ENCODE results near the gene PCDH9. TPM values are rescaled to one million over a fixed set of nuclear protein-coding genes. Genes with fewer than 3 reads are reported as not detected.
"Not testable (repeated sequence)": the region's sequence is repeated elsewhere in the genome, so short reads cannot be mapped to it uniquely, and the experiment has no call there.

Gene PCDH9
- total and polyA plus RNA-seq, 2 experiments from 2014 or later, result 0.56 to 0.76 TPM

DNA sequence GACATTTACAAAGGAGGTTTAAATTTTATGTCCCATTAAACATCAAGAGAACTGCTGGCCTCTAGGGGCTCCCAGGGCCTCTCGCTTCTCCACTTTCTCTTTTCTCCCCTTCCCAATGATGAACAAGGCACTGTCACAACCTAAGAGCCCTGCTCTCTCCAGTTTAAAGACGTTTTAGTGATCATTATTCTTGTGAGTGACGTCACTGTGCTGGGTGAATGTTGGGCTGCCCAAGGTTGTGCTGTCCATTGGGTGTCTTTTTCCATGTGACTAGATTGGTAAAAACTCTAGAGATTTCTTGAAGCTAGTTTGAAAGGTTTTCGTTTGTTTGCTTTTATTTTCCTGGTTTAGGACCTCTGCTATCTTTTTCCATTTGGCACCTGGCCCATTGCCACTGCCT lies 602.6 kb downstream of the PCDH9 start:
- no peaks in the 10 kb centered on the region for H3K27me3 ChIP-seq (replicated peaks; ENCODE audit: insufficient read depth)
- H3K27ac ChIP-seq, result no peak overlapping the region
- 11 to 13% methylated on average over 4 of the region's 4 CpGs for WGBS, 2 experiments (ENCODE audit: low coverage in 1 of 2, low lambda C conversion rate in 2 of 2, missing lambda C conversion rate in 2 of 2)
- in situ Hi-C loops (cut with MboI), result no loop called here
- H3K4me1 ChIP-seq (ENCODE audit: insufficient read depth), result no peaks in the 10 kb centered on the region
- H3K36me3 ChIP-seq (ENCODE audit: low read depth), result no peaks in the 10 kb centered on the region
- no peaks in the 10 kb centered on the region for H3K79me2 ChIP-seq (ENCODE audit: insufficient read depth)
- H3K9me2 ChIP-seq (ENCODE audit: insufficient read depth), result no peaks in the 10 kb centered on the region
- H3F3A ChIP-seq (ENCODE audit: insufficient read depth), result no peaks in the 10 kb centered on the region
- no peaks in the 10 kb centered on the region for H4K20me1 ChIP-seq (ENCODE audit: insufficient read depth)
- H3K4me2 ChIP-seq (ENCODE audit: unreplicated experiment), result no peak overlapping the region
- no peak overlapping the region for H2AFZ ChIP-seq
- TF ChIP-seq EZH2phosphoT487 (IDR thresholded peaks at IDR 0.05; ENCODE audit: insufficient read depth, low read depth) (no peak), EZH2 (IDR thresholded peaks at IDR 0.05; ENCODE audit: insufficient read depth, poor library complexity, severe bottlenecking) (no peak)
- peaks cover 4% of the 10 kb centered on the region for H3K9me3 ChIP-seq (ENCODE audit: low read depth)
- no peak overlapping the region for H3K4me3 ChIP-seq
- no peak for DNase-seq
- no peak overlapping the region for H3K9ac ChIP-seq

DNA sequence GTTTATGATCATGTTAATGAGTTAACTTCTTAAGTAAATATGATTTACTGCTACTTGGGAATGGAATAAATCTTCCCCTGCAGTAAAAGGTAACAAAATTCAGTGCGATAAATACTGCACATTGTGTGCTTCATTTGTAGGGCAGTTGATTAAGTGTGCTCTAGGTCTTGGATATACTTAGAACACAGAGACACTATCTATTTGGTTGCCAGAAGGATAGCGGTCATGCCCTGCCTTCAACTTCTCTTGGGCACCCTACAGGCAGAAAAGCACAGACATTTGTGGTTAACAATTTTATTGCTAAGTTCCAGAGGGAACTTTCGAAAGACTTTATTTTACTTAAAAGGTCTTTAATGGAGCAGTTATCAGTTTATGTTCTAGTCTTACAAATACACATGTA lies 605.8 kb downstream of the PCDH9 start:
- Histone ChIP-seq H4K20me1 (ENCODE audit: insufficient read depth) (no peaks in the 10 kb centered on the region), H3K9me2 (ENCODE audit: insufficient read depth) (no peaks in the 10 kb centered on the region), H3K4me2 (ENCODE audit: unreplicated experiment) (no peak overlapping the region), H3K36me3 (ENCODE audit: low read depth) (no peaks in the 10 kb centered on the region), H3K4me1 (ENCODE audit: insufficient read depth) (no peaks in the 10 kb centered on the region), H3F3A (ENCODE audit: insufficient read depth) (no peaks in the 10 kb centered on the region), H3K27me3 (replicated peaks; ENCODE audit: insufficient read depth) (no peaks in the 10 kb centered on the region), H3K79me2 (ENCODE audit: insufficient read depth) (no peaks in the 10 kb centered on the region), H3K9me3 (ENCODE audit: low read depth) (peaks cover 4% of the 10 kb centered on the region), H3K27ac (no peak overlapping the region), H2AFZ (no peak overlapping the region), H3K9ac (no peak overlapping the region), H3K4me3 (no peak overlapping the region)
- TF ChIP-seq EZH2 (IDR thresholded peaks at IDR 0.05; ENCODE audit: insufficient read depth, poor library complexity, severe bottlenecking) (no peak), EZH2phosphoT487 (IDR thresholded peaks at IDR 0.05; ENCODE audit: insufficient read depth, low read depth) (no peak)
- in situ Hi-C loops (cut with MboI), result no loop called here
- WGBS, 2 experiments (ENCODE audit: low coverage in 1 of 2, low lambda C conversion rate in 2 of 2, missing lambda C conversion rate in 2 of 2), result 40 to 48% methylated on average over 3 of the region's 3 CpGs
- no peak for DNase-seq

DNA sequence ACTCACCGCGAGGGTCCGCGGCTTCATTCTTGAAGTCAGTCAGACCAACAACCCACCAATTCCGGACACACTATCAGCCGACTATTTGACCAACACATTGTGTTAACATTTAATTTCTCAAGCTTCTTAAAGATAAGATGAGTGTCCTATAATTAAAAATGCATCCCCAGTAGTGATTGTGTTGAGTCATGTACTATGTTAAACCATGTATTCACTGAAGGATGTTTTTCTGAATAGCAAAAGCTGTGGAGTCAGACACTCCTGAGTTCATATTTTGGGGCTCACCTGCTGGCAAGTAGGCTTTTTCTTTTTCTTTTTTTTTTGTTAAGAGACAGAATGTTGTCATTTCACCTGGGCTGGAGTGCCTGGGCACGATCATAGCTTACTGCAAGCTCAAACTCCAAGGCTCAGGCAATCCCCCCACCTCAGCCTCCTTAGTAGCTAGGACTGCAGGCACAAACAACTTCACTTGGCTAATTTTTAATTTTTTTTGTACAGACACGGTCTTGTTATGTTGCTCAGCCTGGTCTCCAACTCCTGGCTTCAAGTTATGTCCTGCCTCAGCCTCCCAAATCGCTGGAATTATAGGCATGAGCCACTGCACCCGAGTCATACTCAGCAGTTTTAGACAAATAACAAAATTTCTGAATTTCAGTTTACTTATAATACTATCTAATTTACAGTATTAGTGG lies 606.9 kb downstream of the PCDH9 start:
- Histone ChIP-seq H3K27me3 (replicated peaks; ENCODE audit: insufficient read depth) (no peaks in the 10 kb centered on the region), H3K9me3 (ENCODE audit: low read depth) (peaks cover 4% of the 10 kb centered on the region), H4K20me1 (ENCODE audit: insufficient read depth) (no peaks in the 10 kb centered on the region), H3K36me3 (ENCODE audit: low read depth) (no peaks in the 10 kb centered on the region), H3K4me3 (no peak overlapping the region), H3K79me2 (ENCODE audit: insufficient read depth) (no peaks in the 10 kb centered on the region), H3K9ac (no peak overlapping the region), H3K9me2 (ENCODE audit: insufficient read depth) (no peaks in the 10 kb centered on the region), H3K27ac (no peak overlapping the region), H3K4me1 (ENCODE audit: insufficient read depth) (no peaks in the 10 kb centered on the region), H3F3A (ENCODE audit: insufficient read depth) (no peaks in the 10 kb centered on the region), H2AFZ (no peak overlapping the region), H3K4me2 (ENCODE audit: unreplicated experiment) (no peak overlapping the region)
- TF ChIP-seq EZH2 (IDR thresholded peaks at IDR 0.05; ENCODE audit: insufficient read depth, poor library complexity, severe bottlenecking), result no peak
- no peak for TF ChIP-seq EZH2phosphoT487 (IDR thresholded peaks at IDR 0.05; ENCODE audit: insufficient read depth, low read depth)
- in situ Hi-C loops (cut with MboI), result no loop called here
- WGBS, 2 experiments (ENCODE audit: low coverage in 1 of 2, low lambda C conversion rate in 2 of 2, missing lambda C conversion rate in 2 of 2), result 50 to 52% methylated on average over 10 of the region's 10 CpGs
- no peak for DNase-seq

DNA sequence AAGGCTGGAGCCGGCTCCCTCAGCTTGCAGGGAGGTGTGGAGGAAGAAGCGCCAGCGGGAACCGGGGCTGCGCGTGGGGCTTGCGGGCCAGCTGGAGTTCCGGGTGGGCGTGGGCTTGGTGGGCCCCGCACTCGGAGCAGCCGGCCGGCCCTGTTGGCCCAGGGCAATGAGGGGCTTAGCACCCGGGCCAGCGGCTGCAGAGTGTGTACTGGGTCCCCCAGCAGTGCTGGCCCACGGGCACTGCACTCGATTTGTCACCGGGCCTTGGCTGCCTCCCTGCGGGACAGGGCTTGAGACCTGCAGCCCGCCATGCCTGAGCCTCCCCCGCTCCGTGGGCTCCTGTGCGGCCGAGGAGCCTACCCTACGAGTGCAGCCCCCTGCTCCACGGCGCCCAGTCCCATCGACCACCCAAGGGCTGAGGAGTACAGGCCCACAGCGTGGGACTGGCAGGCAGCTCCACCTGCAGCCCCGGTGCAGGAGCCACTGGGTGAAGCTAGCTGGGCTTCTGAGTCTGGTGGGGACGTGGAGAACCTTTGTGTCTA lies 608.2 kb downstream of the PCDH9 start:
- H3F3A ChIP-seq (ENCODE audit: insufficient read depth); H3K36me3 ChIP-seq (ENCODE audit: low read depth); H3K4me2 ChIP-seq (ENCODE audit: unreplicated experiment); H3K9me3 ChIP-seq (ENCODE audit: low read depth); in situ Hi-C loops (cut with MboI); H3K9me2 ChIP-seq (ENCODE audit: insufficient read depth); DNase-seq; H3K79me2 ChIP-seq (ENCODE audit: insufficient read depth); H3K27me3 ChIP-seq (replicated peaks; ENCODE audit: insufficient read depth); H3K9ac ChIP-seq; H3K4me3 ChIP-seq; H4K20me1 ChIP-seq (ENCODE audit: insufficient read depth); H2AFZ ChIP-seq; H3K4me1 ChIP-seq (ENCODE audit: insufficient read depth); H3K27ac ChIP-seq: not testable (repeated sequence)
- 67 to 71% methylated on average over 24 to 29 of the region's 31 CpGs for WGBS, 2 experiments (ENCODE audit: low coverage in 1 of 2, low lambda C conversion rate in 2 of 2, missing lambda C conversion rate in 2 of 2)
